Measurements from ENCODE around the gene SMAD7.

The SMAD7 gene

DNA sequence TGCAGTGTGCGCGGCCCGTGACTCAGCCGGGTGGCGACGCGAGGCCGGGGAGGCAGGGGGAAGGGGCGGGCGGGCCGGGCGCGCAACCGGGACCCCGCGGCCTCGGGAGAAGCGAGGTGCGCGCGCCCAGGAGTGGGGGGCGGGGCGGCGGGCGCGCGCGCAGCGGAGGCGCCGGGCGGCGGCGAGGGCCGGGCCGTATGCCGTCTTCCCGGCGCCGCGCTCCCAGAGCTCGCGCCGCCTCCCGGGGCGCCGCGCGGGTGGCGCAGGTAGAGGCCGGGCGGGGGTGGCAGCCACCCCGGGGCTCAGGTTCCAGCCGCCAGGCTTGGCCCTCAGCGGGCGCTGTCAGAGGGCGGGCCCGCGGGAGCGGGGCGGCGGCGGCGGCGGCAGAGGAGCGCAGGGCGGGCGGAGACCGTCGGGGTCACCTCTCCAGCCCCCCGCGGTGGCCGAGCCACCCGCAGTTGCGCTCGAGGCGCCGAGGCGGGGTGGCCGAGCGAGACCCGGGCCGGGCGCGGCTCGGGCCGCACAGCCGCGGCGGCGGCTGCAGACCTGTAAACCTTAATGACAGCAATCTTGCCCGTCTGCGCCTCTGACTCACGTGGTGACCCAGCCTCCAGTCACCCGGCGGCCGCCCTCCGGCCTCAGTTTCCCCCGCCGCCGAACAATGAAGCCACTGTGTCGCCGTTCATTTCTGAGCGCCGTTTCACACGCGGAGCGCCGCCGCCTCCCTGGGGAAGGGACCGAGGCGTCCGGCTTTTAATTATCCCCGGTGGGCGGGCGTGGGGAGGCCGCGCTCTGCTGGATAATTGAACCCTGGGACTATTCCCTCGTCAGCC, 25.3 kb upstream of the SMAD7 start:
- TF ChIP-seq GATA2 (IDR thresholded peaks at IDR 0.05; ENCODE audit: low read depth, low read length) = no peak
- TF ChIP-seq GATA3 (IDR thresholded peaks at IDR 0.05; ENCODE audit: low read depth, low read length) = no peak

DNA sequence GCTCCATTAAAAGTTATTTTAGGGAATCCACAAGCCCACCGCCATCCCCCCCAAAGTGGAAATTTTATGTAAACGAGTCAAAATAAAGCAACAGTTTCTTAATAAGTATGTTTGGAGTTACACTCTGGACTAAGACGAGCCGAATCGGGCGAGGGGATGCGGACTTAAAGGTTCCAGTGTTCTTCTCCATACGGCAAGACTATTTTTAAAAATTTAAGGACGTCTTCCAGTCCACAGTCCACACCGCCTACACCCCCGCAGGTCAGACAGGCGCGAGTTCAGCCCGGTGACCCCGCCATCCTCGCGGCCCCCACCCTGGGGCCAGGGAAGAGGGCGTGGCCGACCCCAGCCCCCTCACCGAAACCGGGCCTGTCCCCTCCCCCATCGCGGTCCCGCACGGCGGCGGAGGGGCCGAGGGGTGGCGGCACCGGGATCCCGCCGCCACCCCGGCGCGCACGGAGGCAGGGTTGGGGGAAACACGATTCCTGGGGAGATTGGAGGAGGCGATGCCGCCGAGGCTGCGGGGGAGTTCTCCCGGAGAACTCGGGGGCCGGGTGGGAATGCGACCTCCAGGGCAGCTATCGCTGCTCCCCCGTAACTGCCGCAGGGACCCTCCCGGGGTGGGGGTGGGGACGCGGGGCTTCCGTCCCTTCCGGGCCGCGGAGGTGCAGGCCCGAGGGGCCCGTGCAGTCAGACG, 24.5 kb upstream of the SMAD7 start:
- TF ChIP-seq GATA2 (IDR thresholded peaks at IDR 0.05; ENCODE audit: low read depth, low read length) (no peak), GATA3 (IDR thresholded peaks at IDR 0.05; ENCODE audit: low read depth, low read length) (no peak)

DNA sequence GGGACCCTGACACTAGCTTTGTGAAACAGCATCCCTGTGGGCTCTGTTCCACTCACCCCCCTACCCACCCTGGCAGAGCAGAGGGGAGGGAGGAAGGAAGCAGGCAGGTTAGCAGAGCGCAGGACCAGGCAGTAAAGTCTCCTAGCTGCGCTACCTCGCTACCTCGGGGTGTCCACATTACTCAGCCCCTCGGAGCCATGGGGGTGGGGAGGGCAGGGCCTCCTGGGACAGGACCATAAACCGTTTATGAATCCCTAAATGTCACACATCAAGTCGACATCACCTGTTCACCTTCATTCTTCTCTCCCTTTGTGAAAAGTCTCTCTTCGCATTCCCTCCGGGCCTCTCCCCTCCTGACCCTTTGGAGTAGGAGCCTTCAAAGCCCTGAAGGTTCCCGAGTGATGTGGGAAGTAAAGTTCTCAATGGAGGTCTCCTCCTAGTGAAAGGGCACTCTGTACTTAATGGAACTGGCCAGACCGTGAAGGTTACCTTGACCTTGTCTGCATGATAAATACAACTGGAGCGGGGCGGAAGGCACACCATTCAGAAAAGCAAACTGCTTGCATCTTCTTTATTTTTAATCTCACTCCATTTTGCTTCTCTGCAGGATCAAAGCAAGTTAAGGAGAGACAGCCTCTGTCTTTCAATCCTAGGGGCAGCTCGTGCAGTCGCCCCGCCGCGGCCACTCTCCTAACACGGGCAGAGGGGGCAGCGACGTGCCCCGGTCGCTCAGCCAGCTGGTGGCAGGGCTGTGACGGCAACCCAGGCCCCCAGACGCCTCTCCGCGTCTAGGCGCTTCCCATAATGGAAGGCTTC, 23.7 kb upstream of the SMAD7 start:
- TF ChIP-seq GATA2 (IDR thresholded peaks at IDR 0.05; ENCODE audit: low read depth, low read length) (no peak), GATA3 (IDR thresholded peaks at IDR 0.05; ENCODE audit: low read depth, low read length) (no peak)

DNA sequence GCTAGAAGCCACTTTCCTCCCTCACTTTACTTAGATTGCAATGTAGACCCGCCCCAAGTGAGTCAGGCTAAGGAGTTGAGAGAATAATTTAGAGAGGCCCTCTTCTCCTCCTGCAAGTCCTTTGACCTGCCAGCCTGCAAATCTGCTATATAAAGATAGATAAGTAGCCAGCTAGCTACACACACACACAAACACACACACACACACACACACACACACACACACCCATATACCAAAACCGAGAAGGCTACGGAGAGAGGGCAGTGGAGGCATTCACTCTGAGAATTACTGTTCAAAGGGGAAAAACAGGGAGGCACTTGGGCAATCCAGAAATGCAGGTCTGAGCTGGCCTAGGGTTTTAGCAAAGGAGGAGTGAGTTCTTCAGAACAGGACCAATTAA, 23.0 kb upstream of the SMAD7 start:
- TF ChIP-seq GATA3 (IDR thresholded peaks at IDR 0.05; ENCODE audit: low read depth, low read length) = no peak
- no peak for TF ChIP-seq GATA2 (IDR thresholded peaks at IDR 0.05; ENCODE audit: low read depth, low read length)

DNA sequence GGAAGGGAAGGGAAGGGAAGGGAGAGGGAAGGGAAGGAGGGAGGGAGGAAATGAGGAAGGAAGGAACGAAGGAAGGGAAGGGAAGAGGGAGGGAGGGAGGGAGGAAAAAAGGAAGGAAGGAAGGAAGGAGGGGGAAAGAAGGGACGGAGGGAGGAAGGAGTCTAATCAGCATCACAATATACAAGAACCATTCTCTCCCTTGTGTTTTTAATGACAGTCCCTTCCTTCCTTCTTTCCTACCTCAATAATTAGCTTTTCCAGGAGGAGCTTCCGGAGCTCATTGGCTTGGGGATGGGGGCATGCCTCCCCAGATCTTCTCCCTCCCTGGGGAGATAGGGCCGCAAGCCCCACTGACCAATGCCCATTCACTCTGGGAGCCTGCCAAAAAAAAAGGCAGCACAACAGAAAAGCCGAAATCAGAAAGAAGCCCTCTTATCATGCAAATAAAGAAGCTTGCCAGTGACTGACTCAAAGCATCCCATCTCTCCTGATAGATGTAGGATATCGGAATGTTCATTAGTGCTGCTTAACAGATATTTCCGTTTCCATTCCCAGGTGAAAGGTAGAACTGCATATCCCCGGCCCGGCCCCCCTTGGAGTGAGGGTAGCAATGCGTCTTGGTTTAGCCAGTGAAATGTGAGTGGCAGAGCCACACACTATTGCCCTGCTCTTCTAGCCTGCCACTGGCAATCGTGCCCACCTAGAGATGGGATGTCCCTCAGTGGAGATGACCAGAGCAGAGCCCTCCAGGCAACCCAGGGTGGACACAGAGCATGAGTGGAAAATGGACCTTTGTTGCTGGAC, 17.8 kb upstream of the SMAD7 start:
- TF ChIP-seq GATA2 (IDR thresholded peaks at IDR 0.05; ENCODE audit: low read depth, low read length) (no peak), GATA3 (IDR thresholded peaks at IDR 0.05; ENCODE audit: low read depth, low read length) (no peak)

DNA sequence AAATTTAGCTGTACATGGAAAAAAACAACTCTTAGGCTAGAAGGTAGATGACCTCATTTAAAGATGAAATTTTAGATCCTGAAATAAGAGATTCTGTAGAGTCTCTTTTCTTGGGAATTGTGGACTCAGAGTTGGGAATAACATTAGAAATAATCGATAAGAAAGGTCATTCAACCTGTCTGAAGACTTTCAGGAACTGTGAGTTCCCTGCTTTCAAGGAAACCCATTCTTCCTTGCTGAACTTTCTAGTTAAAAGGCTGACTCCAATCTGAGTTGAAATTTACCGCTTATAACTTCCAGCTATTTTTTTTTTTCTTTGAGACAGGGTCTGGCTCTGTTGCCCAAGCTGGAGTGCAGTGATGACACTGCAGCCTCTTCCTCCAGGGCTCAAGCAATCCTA, 16.8 kb upstream of the SMAD7 start:
- TF ChIP-seq GATA2 (IDR thresholded peaks at IDR 0.05; ENCODE audit: low read depth, low read length) (no peak), GATA3 (IDR thresholded peaks at IDR 0.05; ENCODE audit: low read depth, low read length) (no peak)

DNA sequence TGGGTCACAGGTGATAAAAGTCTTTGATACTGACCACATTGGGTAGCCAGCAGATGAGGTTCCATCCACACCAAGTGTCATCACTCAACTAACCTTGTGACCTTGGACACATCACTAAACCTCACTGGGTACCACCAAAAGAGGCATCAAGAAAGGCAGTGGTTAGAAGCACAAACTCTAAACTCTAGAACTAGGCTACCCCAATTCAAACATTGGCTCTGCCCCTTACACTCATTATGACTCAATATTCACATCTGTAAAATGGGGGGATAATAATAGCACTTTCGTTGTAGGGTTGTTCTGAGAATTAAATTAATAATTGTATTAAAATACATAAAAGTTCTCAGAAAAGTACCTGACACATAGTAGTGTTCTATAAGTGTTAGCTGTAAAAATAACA, 15.8 kb upstream of the SMAD7 start:
- no peak for TF ChIP-seq GATA2 (IDR thresholded peaks at IDR 0.05; ENCODE audit: low read depth, low read length)
- no peak for TF ChIP-seq GATA3 (IDR thresholded peaks at IDR 0.05; ENCODE audit: low read depth, low read length)

DNA sequence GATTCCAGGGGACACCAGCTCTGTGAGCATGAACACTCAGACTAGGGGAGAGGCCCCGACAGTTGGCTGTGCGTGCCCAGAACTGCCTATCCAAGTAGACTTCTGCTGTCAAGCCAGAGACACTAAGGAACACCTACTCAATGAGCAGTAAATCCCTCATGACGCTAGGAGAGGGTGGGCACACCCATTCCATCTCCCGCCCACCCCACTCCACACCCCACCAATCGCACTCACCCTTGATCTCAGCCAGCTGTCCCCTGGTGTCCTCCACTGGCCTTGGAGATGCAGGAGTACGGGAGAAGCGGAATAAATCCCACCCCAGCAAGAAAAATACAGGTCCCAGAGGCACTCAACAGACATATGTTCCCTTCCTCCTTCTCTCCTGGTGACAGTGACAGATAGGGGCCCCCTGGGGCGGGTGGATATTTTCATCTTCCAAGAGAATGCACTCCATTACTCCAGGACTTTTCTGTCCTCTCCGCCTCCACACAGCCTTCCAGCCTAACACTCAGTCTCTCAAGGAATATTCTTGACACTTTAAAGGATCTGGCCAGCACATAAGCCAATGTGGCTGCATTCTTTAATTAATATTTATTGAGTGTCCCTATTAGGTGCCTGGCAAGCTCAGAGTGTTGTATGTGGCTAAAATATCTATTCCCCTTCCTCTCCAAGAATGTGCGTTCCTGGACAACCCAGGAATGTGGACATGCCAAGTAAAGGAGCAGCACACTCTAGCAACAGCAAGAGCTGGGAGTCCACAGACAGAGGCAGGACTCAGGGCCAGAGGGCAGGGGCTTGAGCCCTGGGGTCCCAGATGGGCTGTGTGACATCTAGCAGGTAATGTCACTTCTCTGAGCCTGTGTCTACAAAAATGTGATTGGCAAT, 13.1 kb upstream of the SMAD7 start:
- TF ChIP-seq GATA2 (IDR thresholded peaks at IDR 0.05; ENCODE audit: low read depth, low read length) (no peak), GATA3 (IDR thresholded peaks at IDR 0.05; ENCODE audit: low read depth, low read length) (no peak)

DNA sequence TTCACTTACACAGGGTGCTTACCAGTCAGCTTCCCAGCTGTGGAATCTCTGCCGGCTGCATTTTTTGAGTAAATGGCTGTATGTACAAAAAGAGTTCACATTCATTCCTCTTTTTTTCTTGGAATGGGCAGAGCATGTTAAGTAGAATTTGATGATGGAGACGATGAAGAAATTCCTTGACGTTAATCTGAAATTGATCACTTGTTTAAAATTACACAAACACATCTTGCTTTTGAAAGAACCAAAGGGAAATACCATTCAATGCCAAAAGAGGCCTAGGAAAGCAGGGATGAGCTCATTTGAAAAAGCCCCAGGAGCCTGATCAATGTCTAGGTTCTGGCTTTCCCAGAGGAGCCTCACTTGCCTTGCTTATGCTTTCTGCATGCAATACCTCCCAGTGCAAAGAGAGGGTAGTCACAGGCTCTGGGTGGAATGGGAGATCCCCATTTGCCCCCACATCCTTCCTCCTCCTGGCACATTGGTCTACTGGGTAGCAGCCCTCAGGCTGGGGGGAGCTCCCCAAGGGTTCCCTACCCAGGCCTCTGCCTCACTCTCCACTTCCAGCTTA, 12.3 kb upstream of the SMAD7 start:
- TF ChIP-seq GATA2 (IDR thresholded peaks at IDR 0.05; ENCODE audit: low read depth, low read length) = no peak

DNA sequence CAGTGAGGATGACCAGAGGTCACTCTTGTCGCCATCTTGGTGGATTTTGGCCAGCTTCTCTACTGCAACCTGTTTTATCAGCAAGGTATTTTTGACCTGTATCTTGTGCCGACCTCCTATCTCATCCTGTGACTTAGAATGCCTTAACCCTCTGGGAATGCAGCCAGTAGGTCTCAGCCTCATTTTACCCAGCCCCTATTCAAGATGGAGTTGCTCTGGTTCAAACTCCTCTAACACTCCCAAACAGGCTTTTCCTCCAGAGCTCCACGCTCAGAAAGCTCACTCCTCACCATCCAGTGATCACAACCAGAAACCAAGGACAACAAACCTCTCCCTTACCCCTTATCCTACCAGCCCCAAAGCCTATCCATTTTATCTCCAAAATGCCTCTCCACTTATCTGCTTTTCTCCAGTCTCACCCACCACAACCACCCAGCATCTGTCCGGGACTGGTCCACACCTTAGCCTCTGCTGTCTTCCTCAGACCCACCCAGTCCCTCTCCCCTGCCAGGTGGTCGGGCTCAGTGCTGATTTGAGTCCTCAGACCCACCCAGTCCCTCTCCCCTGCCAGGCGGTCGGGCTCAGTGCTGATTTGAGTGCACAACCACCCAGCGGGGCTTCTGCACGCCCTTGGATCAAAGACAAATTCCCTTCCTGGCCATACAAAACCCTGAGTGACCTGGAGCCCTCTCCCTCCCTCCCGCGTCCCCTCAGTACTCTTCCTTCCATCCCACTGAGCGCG, 11.7 kb upstream of the SMAD7 start:
- no peak for TF ChIP-seq GATA3 (IDR thresholded peaks at IDR 0.05; ENCODE audit: low read depth, low read length)
- no peak for TF ChIP-seq GATA2 (IDR thresholded peaks at IDR 0.05; ENCODE audit: low read depth, low read length)

DNA sequence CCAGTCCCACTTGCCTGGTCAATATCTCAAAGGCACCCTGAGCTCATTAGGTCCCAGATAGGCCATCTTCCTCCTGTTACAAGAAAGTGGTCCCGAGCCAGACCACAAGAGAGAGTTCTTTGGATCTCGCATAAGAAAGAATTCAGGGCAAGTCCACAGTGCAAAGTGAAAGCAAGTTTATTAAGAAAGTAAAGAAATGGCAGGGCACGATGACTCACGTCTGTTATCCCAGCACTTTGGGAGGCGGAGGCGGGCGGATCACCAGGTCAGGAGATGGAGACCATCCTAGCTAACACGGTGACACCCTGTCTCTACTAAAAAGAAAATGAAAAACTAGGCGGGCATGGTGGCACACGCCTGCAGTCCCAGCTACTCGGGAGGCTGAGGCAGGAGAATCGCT, 10.8 kb upstream of the SMAD7 start:
- TF ChIP-seq GATA2 (IDR thresholded peaks at IDR 0.05; ENCODE audit: low read depth, low read length) (no peak), GATA3 (IDR thresholded peaks at IDR 0.05; ENCODE audit: low read depth, low read length) (no peak)
